Thyroid gland (tissue), 4 donors: ENCODE measurements around the gene CSNK1D.

Experiments
- POLR2A ChIP-seq, 2 donors: fragments of 450-650 bp; IDR thresholded peaks; one replicate each; pipeline ENCODE4 v1.6.1; 2017; ENCODE audit warnings: antibody characterized with exemption in 2 of 2, mild to moderate bottlenecking in 2 of 2, moderate library complexity in 1 of 2
- TF ChIP-seq, protein P1 (sequence below), 6 experiments: fragments of 200-600 bp in 3 of 6; fragments of 450-650 bp in 3 of 6; sonication (generic) in 3 of 6; IDR thresholded peaks; one replicate each; pipeline ENCODE4 v1.5.1; 2016 to 2019; ENCODE audit warnings: antibody characterized with exemption in 6 of 6, mild to moderate bottlenecking in 2 of 6, inconsistent platforms in 1 of 6, moderate library complexity in 1 of 6

- TF ChIP-seq, protein P1, sequence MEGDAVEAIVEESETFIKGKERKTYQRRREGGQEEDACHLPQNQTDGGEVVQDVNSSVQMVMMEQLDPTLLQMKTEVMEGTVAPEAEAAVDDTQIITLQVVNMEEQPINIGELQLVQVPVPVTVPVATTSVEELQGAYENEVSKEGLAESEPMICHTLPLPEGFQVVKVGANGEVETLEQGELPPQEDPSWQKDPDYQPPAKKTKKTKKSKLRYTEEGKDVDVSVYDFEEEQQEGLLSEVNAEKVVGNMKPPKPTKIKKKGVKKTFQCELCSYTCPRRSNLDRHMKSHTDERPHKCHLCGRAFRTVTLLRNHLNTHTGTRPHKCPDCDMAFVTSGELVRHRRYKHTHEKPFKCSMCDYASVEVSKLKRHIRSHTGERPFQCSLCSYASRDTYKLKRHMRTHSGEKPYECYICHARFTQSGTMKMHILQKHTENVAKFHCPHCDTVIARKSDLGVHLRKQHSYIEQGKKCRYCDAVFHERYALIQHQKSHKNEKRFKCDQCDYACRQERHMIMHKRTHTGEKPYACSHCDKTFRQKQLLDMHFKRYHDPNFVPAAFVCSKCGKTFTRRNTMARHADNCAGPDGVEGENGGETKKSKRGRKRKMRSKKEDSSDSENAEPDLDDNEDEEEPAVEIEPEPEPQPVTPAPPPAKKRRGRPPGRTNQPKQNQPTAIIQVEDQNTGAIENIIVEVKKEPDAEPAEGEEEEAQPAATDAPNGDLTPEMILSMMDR (IDR thresholded peaks at IDR 0.05) = no peak
- TF ChIP-seq POLR2A (IDR thresholded peaks at IDR 0.05) = no peak
Observed at GRCh38 chr17:82250868-82251500, 22.5 kb downstream of the CSNK1D start.
